IPS DF 6.9 (cell line): ENCODE results near the gene RBBP4.

Experiments used
- DNase-seq: peaks from one replicate; pipeline ENCODE4 v3.0.0-alpha.2; 2013; ENCODE audit warnings: low read depth, low spot score
- H3K27ac ChIP-seq: one replicate; pipeline ENCODE4 v1.5.1; 2013; ENCODE audit warnings: low read length, control low read depth
- H3K27me3 ChIP-seq: 2 replicates; pipeline ENCODE4 v1.6.1; 2013; ENCODE audit warnings: mild to moderate bottlenecking, low read length; ENCODE audit not compliant: control insufficient read depth, insufficient read depth
- H3K36me3 ChIP-seq: 2 replicates; pipeline ENCODE4 v1.6.1; 2013; ENCODE audit warnings: low read length; ENCODE audit not compliant: control insufficient read depth, insufficient read depth
- H3K4me1 ChIP-seq: 2 replicates; pipeline ENCODE4 v1.6.1; 2013; ENCODE audit warnings: low read length; ENCODE audit not compliant: control insufficient read depth, insufficient read depth
- H3K4me3 ChIP-seq: 2 replicates; pipeline ENCODE4 v1.5.1; 2013; ENCODE audit warnings: mild to moderate bottlenecking, low read length
- H3K9me3 ChIP-seq: 2 replicates; pipeline ENCODE4 v1.6.1; 2013; ENCODE audit warnings: low read length, inconsistent platforms; ENCODE audit not compliant: control insufficient read depth, insufficient read depth
- WGBS: extraction: QIAGEN DNeasy Blood & Tissue Kit; methylation state at CpG from one replicate; pipeline ENCODE4 v1.1.7; 2013; ENCODE audit warnings: mixed read lengths, missing lambda C conversion rate; ENCODE audit not compliant: insufficient read length, insufficient coverage; 5-methylcytosine and 5-hydroxymethylcytosine counted together

Gene RBBP4

DNA sequence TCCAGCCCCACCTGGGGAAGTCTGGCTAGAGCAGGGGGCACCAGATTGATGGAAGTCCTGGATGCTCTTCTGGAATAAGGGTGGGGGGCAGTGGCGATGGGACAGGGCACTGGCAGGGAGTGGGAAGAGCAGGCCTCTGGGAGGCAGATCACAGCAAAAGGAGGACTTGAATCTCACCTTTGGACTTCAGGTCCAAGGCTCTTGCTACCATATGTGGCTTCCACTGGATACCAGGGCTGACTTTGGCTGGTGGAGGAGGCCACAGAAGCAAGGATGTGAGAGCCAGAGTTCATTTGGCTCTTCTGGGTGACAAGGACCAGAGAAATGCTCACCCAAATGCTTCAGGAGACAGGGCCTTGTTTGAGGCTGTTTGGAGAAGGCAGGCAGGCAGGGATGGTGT, 67.5 kb downstream of the RBBP4 start:
- Histone ChIP-seq H3K27ac (no peak overlapping the region), H3K27me3 (no peaks in the 10 kb centered on the region), H3K4me1 (peaks cover 3% of the 10 kb centered on the region; the same call in 1 of the 2 replicates), H3K36me3 (no peaks in the 10 kb centered on the region), H3K9me3 (no peaks in the 10 kb centered on the region), H3K4me3 (no peak overlapping the region)
- no CpG with 5 or more reads among the region's 1 CpG for WGBS
- DNase-seq: no peak

DNA sequence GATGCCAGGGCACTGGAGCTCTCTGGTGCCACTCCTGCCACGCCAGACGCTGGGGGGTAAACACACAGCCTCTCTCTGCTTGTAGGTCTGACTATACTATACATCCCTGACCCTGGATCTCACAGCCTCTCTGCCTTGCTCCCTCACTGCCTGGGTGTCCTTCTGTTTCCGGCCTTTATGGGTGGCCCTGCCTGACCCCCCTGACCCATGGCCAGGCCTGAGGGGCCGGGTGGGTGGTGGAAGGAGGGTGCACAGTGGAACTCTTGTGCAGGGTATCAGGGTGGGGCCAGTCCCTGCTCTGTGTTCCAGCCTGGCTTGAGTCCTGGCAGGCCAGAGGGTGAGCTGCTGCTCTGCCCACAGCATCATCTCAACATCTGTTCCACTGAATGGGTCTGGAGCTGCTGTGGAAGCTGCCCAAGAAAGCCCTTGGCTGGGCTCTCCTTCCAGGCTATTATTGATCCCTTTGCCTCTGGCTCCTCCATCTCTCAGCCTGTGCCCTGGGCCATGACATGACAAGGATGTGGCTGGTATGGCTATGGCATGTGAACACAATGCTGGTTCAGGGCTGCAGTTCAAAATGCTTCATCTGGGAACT, 68.8 kb downstream of the RBBP4 start:
- no peaks in the 10 kb centered on the region for H3K27me3 ChIP-seq
- no CpG with 5 or more reads among the region's 4 CpGs for WGBS
- H3K9me3 ChIP-seq: no peaks in the 10 kb centered on the region
- DNase-seq: no peak
- no peak overlapping the region for H3K27ac ChIP-seq
- peaks cover 6% of the 10 kb centered on the region for H3K4me1 ChIP-seq
- H3K4me3 ChIP-seq: no peak overlapping the region
- no peaks in the 10 kb centered on the region for H3K36me3 ChIP-seq

DNA sequence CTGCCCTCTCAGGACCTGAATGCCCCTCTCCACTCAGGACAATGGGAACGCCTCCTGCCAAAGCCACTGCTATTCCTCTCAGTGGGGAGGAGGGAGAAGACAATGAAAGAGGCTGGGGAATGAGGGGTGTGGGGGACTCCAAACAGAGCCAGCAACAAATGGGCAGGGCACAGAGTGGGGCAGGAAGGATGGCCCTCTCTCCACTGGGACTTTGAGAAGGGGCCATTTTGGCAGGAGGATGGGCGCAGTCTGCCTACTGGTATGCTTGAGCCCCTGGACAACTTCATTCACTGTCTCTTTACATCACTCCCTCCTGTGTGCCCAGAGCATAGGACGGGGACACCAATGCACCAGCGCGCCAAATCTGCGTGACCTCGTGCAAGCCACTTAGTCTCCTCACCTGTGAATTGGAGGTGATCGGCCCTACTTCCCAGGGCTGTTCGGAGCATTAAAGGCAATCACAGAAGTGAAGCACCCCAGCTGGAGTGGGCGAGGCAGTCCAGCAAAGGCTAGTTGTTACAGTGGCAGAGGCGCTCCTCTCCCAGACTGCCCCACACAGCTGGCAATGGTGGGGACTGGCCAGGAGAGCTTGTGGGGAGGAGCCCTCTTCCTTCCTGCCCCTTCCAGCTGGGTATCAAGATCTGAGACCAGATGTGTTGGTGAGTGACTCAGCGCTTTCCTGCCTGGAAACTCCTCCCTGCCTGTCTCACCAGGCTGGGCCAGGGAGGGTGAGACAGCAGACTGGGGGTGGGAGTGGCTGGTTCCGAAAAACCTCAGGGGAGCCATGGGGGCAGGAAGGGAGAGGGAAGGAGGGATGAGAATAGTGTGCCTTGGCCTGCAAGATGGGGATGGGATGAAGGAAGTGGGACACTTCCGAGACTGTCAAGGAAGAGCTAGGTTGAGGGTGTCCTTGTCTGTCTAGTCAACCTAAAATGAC, 73.9 kb downstream of the RBBP4 start:
- H3K27me3 ChIP-seq: no peaks in the 10 kb centered on the region
- peaks cover 12% of the 10 kb centered on the region for H3K4me1 ChIP-seq
- no CpG with 5 or more reads among the region's 14 CpGs for WGBS
- H3K9me3 ChIP-seq: no peaks in the 10 kb centered on the region
- no peak overlapping the region for H3K27ac ChIP-seq
- H3K36me3 ChIP-seq: no peaks in the 10 kb centered on the region
- no peak overlapping the region for H3K4me3 ChIP-seq
- no peak for DNase-seq

DNA sequence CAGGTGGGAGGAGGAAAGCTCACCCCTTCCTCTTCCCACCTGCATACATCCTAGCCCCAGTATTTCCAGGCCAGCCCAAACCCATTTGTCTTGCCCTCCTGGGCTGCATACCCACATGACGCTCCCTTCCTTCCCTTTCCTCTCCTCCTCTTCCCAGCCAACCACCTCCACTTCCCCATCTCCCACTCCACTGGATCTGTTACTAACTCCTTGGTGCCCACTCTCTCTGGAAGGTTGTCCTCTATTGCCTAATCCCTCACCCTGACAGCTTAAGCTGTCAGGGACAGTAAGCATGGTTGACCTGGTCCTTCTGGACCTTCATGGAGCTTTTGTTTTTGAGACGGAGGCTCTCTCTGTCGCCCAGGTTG, 74.6 kb downstream of the RBBP4 start:
- Histone ChIP-seq H3K4me3 (no peak overlapping the region), H3K9me3 (no peaks in the 10 kb centered on the region), H3K27me3 (no peaks in the 10 kb centered on the region), H3K36me3 (no peaks in the 10 kb centered on the region), H3K27ac (no peak overlapping the region), H3K4me1 (peaks cover 12% of the 10 kb centered on the region)
- WGBS: no CpG with 5 or more reads among the region's 3 CpGs
- no peak for DNase-seq

DNA sequence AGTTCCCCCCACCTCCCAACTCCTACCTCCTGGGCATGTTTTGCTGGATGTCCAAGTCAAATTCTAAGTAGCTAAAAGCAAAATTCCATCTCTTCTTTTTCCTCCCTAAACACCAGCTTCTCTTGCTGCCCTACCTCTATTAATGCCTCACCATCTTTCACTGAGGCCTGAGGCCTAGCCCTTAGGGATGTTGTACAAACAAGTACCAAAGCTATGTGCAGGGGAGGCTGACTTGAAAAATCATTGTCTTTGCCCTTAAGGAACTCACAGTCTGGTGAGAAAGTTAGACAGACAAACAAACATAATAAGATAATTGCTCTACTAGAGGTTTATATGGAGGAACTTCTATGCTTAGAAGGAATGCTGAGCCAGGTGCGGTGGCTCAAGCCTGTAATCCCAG, 76.9 kb downstream of the RBBP4 start:
- H3K27me3 ChIP-seq: no peaks in the 10 kb centered on the region
- H3K4me1 ChIP-seq: peaks cover 12% of the 10 kb centered on the region
- no peaks in the 10 kb centered on the region for H3K36me3 ChIP-seq
- H3K4me3 ChIP-seq: no peak overlapping the region
- H3K9me3 ChIP-seq: no peaks in the 10 kb centered on the region
- no peak for DNase-seq
- WGBS: no CpG with 5 or more reads among the region's 1 CpG
- no peak overlapping the region for H3K27ac ChIP-seq

DNA sequence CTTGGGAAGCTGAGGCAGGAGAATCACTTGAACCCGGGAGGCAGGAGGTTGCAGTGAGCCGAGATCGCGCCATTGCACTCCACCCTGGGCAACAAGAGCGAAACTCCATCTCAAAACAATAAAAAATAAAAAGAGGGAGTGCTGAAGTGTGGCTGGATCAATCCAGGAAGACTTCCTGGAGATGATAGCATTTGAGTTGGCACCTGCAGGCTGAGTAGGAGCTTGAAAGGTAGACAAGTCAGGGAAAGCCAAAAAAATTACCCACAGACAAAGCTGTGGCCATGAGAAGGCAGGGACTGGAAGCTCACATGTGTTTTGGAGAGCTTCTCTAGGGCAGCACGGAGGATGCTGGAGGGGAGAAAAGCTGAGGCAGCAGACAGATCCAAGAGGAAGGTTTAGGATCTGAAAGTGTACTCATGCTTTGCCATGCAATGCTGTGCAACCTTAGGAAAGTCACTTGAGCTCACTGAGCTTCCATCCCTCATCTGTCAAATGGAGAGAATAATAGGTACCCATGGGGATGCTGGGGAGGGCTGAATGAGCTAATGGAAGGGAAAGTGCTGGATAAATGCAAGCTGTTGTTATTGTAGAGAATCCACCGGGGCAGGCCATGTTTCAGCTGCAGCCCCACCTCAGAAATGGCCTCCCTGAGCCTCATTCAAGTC, 77.5 kb downstream of the RBBP4 start:
- no peaks in the 10 kb centered on the region for H3K9me3 ChIP-seq
- H3K36me3 ChIP-seq: no peaks in the 10 kb centered on the region
- H3K27me3 ChIP-seq: no peaks in the 10 kb centered on the region
- WGBS: no CpG with 5 or more reads among the region's 7 CpGs
- no peak overlapping the region for H3K4me3 ChIP-seq
- DNase-seq: no peak
- no peak overlapping the region for H3K27ac ChIP-seq
- H3K4me1 ChIP-seq: peaks cover 12% of the 10 kb centered on the region

DNA sequence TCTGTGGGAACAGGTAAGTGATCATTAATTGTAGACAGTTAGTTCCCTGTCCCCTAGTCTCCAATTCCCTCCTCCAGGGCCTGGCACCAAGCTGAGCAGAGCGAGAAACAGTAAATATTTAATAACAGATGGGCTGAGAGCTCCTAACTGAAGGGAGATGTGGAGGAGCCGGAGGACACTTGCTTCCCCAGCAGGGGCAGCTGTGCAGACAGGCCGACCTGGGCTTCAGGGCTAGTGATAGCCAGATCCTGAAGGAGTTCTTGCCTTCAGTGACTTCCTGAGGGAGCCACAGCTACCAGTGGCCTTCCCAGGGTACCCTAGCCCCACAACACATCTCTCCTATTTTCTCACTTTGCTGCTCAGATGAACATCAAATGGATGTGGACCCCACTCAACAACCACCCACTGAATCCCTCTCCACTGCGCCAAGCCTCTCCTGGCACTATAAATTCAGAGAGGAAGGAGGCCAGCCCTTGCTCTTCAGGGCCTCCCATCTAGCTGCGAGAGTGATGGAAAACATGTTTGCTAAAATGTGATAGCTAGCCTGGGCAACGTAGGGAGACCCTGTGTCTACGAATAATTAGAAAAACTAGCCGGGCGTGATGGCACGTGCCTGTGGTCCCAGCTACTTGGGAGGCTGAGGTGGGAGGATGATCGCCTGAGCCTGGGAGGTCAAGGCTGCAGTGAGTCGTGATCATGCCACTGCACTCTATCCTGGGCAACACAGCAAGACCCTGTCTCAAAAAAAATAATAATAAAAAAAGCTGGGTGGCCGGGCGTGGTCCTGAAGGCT, 78.4 kb downstream of the RBBP4 start:
- Histone ChIP-seq H3K9me3 (no peaks in the 10 kb centered on the region), H3K4me1 (peaks cover 12% of the 10 kb centered on the region), H3K27me3 (no peaks in the 10 kb centered on the region), H3K36me3 (no peaks in the 10 kb centered on the region), H3K27ac (no peak overlapping the region), H3K4me3 (no peak overlapping the region)
- no CpG with 5 or more reads among the region's 14 CpGs for WGBS
- no peak for DNase-seq

DNA sequence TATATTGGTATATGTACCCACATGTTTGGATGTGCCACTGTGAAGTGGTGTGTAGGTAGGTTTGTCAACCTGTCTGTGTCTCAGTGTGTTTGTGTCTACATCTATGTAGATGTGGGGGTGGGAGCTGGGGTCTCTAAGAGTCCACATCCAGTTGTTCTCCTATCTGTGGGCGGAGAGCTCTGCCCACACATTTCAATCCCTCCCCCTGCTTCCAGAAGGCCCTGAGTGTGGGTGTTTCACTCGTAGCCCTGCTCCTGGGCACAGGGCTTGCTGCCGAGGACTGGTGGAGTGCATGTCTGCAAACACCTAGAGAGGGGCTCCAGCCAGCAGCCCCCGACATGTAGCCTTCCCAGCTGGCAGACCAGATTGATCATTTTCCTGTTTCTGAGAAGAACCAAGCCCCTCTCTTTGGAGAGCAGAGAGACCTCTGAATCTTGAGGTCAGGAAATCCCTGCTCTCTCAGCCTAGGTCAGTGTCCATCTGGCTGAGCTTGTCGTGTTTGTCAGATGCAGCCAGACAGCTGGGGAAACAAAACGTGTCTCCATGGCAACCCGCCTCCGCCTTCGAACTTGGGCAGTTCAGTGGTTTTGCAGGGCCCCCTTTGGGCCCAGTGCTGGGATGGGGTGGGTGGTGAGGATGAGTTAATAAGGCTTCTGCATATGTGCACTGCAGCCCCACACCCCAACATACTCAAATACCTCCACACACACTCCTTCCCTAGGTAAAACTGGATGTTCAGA, 82.7 kb downstream of the RBBP4 start:
- WGBS: no CpG with 5 or more reads among the region's 9 CpGs
- no peak overlapping the region for H3K4me3 ChIP-seq

More for the DNA sequence above, 82.7 kb downstream of the RBBP4 start:
- DNase-seq: no peak
- H3K27me3 ChIP-seq: no peaks in the 10 kb centered on the region; the same call in 1 of the 2 replicates
- H3K36me3 ChIP-seq: no peaks in the 10 kb centered on the region
- H3K9me3 ChIP-seq: no peaks in the 10 kb centered on the region
- H3K4me1 ChIP-seq: peaks cover 6% of the 10 kb centered on the region
- H3K27ac ChIP-seq: no peak overlapping the region
